DND-41 (cell line): ENCODE results near the gene PSMD8.

Experiments
- ATAC-seq: fragments of 200-7000 bp; cut with Tn5 transposase; 3 replicates; pipeline ENCODE4 v1.9.1; 2021; ENCODE audit warnings: low read depth; ENCODE audit not compliant: insufficient read depth
- DNase-seq: peaks from one replicate; pipeline ENCODE4 v3.0.0-alpha.2; 2020
- H2AFZ ChIP-seq: 2 replicates; pipeline ENCODE4 v1.6.0; 2012; ENCODE audit warnings: low read depth, low read length
- H3K27ac ChIP-seq: 2 replicates; pipeline ENCODE4 v1.5.1; 2012; ENCODE audit warnings: low read length, inconsistent platforms
- H3K27me3 ChIP-seq: fragments of 200-600 bp; sonication (generic); 2 replicates; pipeline ENCODE4 v1.6.0; 2012; ENCODE audit warnings: low read length, mild to moderate bottlenecking, inconsistent platforms; ENCODE audit not compliant: insufficient read depth, poor library complexity
- H3K36me3 ChIP-seq: 2 replicates; pipeline ENCODE4 v1.5.1; 2012; ENCODE audit warnings: low read length, inconsistent platforms; ENCODE audit not compliant: insufficient read depth
- H3K4me1 ChIP-seq: 2 replicates; pipeline ENCODE4 v1.5.1; 2012; ENCODE audit warnings: mild to moderate bottlenecking, low read length; ENCODE audit not compliant: insufficient read depth
- H3K4me2 ChIP-seq: 2 replicates; pipeline ENCODE4 v1.6.0; 2012; ENCODE audit warnings: mild to moderate bottlenecking, moderate library complexity, low read length, inconsistent platforms; ENCODE audit not compliant: insufficient read depth
- H3K4me3 ChIP-seq, 2 experiments: fragments of 200-600 bp in 1 of 2; shearing (Covaris generic) in 1 of 2; 2 replicates each; pipeline ENCODE4 v1.5.1; 2012 to 2016; ENCODE audit warnings: inconsistent platforms in 2 of 2, low read length in 2 of 2, mild to moderate bottlenecking in 2 of 2, low read depth in 1 of 2, moderate library complexity in 1 of 2
- H3K79me2 ChIP-seq: 2 replicates; pipeline ENCODE4 v1.6.0; 2012; ENCODE audit warnings: low read length, inconsistent platforms; ENCODE audit not compliant: insufficient read depth
- H3K9ac ChIP-seq: 2 replicates; pipeline ENCODE4 v1.6.0; 2012; ENCODE audit warnings: low read depth, mild to moderate bottlenecking, inconsistent platforms, low read length, moderate library complexity
- H3K9me3 ChIP-seq: 2 replicates; pipeline ENCODE4 v1.5.1; 2012; ENCODE audit warnings: low read length, moderate library complexity, mild to moderate bottlenecking, inconsistent platforms; ENCODE audit not compliant: insufficient read depth, severe bottlenecking
- H4K20me1 ChIP-seq: 2 replicates; pipeline ENCODE4 v1.6.0; 2012; ENCODE audit warnings: low read length; ENCODE audit not compliant: insufficient read depth
- CTCF ChIP-seq: IDR thresholded peaks from 2 replicates; pipeline ENCODE4 v1.5.1; 2012; ENCODE audit warnings: borderline replicate concordance, low read length, moderate library complexity, mild to moderate bottlenecking; ENCODE audit not compliant: poor library complexity, severe bottlenecking; ENCODE audit errors: extremely low read depth
- EZH2 ChIP-seq: IDR thresholded peaks from 3 replicates; pipeline ENCODE4 v1.6.1; 2012; ENCODE audit warnings: borderline replicate concordance, low read depth, mild to moderate bottlenecking, moderate library complexity, low read length, inconsistent platforms; ENCODE audit not compliant: severe bottlenecking

PSMD8 gene

DNA sequence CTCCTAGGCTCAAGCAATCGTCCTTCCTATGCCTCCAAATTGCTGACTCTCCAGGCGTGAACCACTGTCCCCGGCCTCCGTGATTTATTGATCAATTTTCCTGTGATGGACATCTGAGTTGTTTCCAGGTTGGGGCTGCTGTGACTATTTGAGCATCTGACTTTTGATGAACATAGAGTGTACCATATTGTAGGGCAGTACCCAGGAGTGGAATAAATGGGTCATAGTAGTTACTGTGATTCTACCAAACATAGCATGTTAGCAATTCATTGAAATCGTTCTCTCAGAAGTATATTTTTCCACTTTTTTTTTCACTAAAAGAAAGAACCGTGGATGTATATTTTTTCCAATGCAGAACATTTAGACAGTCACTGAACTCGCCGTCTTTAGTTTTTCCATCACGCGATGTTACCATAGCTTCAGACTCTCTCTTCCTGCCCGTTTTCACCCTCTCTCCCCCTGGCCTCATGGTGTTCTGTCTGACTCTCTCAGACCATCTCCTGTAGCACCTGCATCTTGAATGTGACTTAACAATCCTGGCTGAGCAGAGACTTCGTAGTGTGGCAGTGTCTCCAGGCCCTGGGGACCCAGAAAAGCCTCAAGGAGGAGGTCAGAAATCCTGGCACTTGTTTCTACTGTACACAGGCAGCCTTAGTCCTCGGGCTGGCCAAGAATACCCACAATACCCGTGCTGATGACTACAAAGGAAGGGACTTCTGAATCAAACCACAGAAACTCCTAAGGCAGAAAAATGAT lies 54.9 kb downstream of the PSMD8 start:
- Histone ChIP-seq H3K9ac (no peak overlapping the region), H3K27ac (no peak overlapping the region), H3K4me2 (no peak overlapping the region), H3K4me3 (no peak overlapping the region), H3K27me3 (no peaks in the 10 kb centered on the region), H3K79me2 (no peaks in the 10 kb centered on the region), H3K36me3 (no peaks in the 10 kb centered on the region), H3K9me3 (no peaks in the 10 kb centered on the region), H2AFZ (no peak overlapping the region), H3K4me1 (peaks cover 7% of the 10 kb centered on the region), H4K20me1 (no peaks in the 10 kb centered on the region)
- no peak for TF ChIP-seq CTCF
- TF ChIP-seq EZH2, result no peak
- DNase-seq (no peak), ATAC-seq (no peak)

- Histone ChIP-seq H3K4me2 (no peak overlapping the region), H3K4me1 (peaks cover 7% of the 10 kb centered on the region), H3K27ac (no peak overlapping the region), H3K36me3 (no peaks in the 10 kb centered on the region), H3K9ac (no peak overlapping the region), H3K4me3 (no peak overlapping the region), H3K79me2 (no peaks in the 10 kb centered on the region), H4K20me1 (no peaks in the 10 kb centered on the region), H3K27me3 (no peaks in the 10 kb centered on the region), H2AFZ (no peak overlapping the region), H3K9me3 (no peaks in the 10 kb centered on the region)
- TF ChIP-seq CTCF, result no peak
- no peak for TF ChIP-seq EZH2
- ATAC-seq, result no peak
- no peak for DNase-seq
Observed at GRCh38 chr19:38429811-38430156, 55.4 kb downstream of the PSMD8 start.

- no peak overlapping the region for H2AFZ ChIP-seq
- no peaks in the 10 kb centered on the region for H3K79me2 ChIP-seq
- no peaks in the 10 kb centered on the region for H4K20me1 ChIP-seq
- H3K9ac ChIP-seq, result no peak overlapping the region
- H3K4me1 ChIP-seq, result peaks cover 1% of the 10 kb centered on the region
- H3K4me3 ChIP-seq, result no peak overlapping the region
- TF ChIP-seq CTCF, result no peak
- TF ChIP-seq EZH2, result no peak
- no peak overlapping the region for H3K27ac ChIP-seq
- ATAC-seq (no peak), DNase-seq (no peak)
- H3K27me3 ChIP-seq, result no peaks in the 10 kb centered on the region
- no peaks in the 10 kb centered on the region for H3K36me3 ChIP-seq
- H3K9me3 ChIP-seq, result no peaks in the 10 kb centered on the region
- no peak overlapping the region for H3K4me2 ChIP-seq
Observed at GRCh38 chr19:38430931-38431330, 56.6 kb downstream of the PSMD8 start.
